ENCODE results near the gene AAR2. TPM values are rescaled to one million over a fixed set of nuclear protein-coding genes. Genes with fewer than 3 reads are reported as not detected.
A peak's percentile ranks its signal among the peaks of the same experiment; 100 is the strongest.

The AAR2 gene
- total and polyA plus RNA-seq, 9 donors = 20.5 to 28.9 (median 27.1) TPM

GRCh38 chr20:36202891-36203338, 33.4 kb upstream of the AAR2 start:
- H3K4me1 ChIP-seq (ENCODE audit: control insufficient read depth, insufficient read depth, low read length) = no peaks in the 10 kb centered on the region
- peak; percentile 64 for DNase-seq
- H3K36me3 ChIP-seq (ENCODE audit: control insufficient read depth, insufficient read depth, low read length) = peaks cover 17% of the 10 kb centered on the region
- H3K9me3 ChIP-seq (replicated peaks; ENCODE audit: control insufficient read depth, low read depth, low read length) = no peaks in the 10 kb centered on the region
- no peak overlapping the region for H3K4me3 ChIP-seq (ENCODE audit: low read length)
- no peak overlapping the region for H3K27ac ChIP-seq (ENCODE audit: low read length)
- WGBS (ENCODE audit: insufficient coverage) = 32% methylated on average over 14 of the region's 18 CpGs
- no peaks in the 10 kb centered on the region for H3K27me3 ChIP-seq (ENCODE audit: control insufficient read depth, insufficient read depth, low read length)

DNA sequence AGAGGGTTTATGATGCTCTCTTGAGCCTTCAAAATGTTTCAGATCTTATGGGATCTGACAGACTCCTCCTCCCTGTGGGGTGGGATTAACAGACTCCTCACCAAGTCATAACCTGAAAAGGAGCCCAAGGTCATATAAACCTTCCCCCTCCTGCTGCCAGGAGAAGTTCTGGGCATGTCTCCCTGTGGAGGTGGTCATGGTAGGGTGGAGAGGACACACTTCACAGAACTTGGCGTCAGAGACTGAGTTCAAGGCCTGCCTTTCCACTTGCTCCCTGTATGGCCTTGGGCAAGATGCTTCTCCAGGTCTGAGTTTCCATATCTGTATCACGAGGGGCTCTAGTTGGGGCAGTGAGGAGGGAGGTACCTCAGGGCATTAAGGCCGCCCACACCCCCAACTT, 32.4 kb upstream of the AAR2 start:
- 80% methylated on average over 1 of the region's 3 CpGs for WGBS (ENCODE audit: insufficient coverage)
- Histone ChIP-seq H3K4me1 (ENCODE audit: control insufficient read depth, insufficient read depth, low read length) (no peaks in the 10 kb centered on the region), H3K9me3 (replicated peaks; ENCODE audit: control insufficient read depth, low read depth, low read length) (no peaks in the 10 kb centered on the region), H3K27me3 (ENCODE audit: control insufficient read depth, insufficient read depth, low read length) (no peaks in the 10 kb centered on the region), H3K4me3 (ENCODE audit: low read length) (no peak overlapping the region), H3K27ac (ENCODE audit: low read length) (no peak overlapping the region), H3K36me3 (ENCODE audit: control insufficient read depth, insufficient read depth, low read length) (peaks cover 16% of the 10 kb centered on the region)
- no peak for DNase-seq

- Histone ChIP-seq H3K4me1 (ENCODE audit: control insufficient read depth, insufficient read depth, low read length) (no peaks in the 10 kb centered on the region), H3K9me3 (replicated peaks; ENCODE audit: control insufficient read depth, low read depth, low read length) (no peaks in the 10 kb centered on the region), H3K27ac (ENCODE audit: low read length) (no peak overlapping the region), H3K27me3 (ENCODE audit: control insufficient read depth, insufficient read depth, low read length) (no peaks in the 10 kb centered on the region), H3K36me3 (ENCODE audit: control insufficient read depth, insufficient read depth, low read length) (peaks cover 21% of the 10 kb centered on the region), H3K4me3 (ENCODE audit: low read length) (no peak overlapping the region)
- no peak for DNase-seq
- no CpG with 5 or more reads among the region's 3 CpGs for WGBS (ENCODE audit: insufficient coverage)
These were observed 31.3 kb upstream of the AAR2 start for GRCh38 chr20:36205026-36205425.

- Histone ChIP-seq H3K27ac (ENCODE audit: low read length) (no peak overlapping the region), H3K4me1 (ENCODE audit: control insufficient read depth, insufficient read depth, low read length) (no peaks in the 10 kb centered on the region), H3K36me3 (ENCODE audit: control insufficient read depth, insufficient read depth, low read length) (peaks cover 21% of the 10 kb centered on the region), H3K4me3 (ENCODE audit: low read length) (no peak overlapping the region), H3K9me3 (replicated peaks; ENCODE audit: control insufficient read depth, low read depth, low read length) (no peaks in the 10 kb centered on the region), H3K27me3 (ENCODE audit: control insufficient read depth, insufficient read depth, low read length) (no peaks in the 10 kb centered on the region)
- 76% methylated on average over 8 of the region's 9 CpGs for WGBS (ENCODE audit: insufficient coverage)
- no peak for DNase-seq
These were observed 30.2 kb upstream of the AAR2 start for GRCh38 chr20:36206068-36206467.

DNA sequence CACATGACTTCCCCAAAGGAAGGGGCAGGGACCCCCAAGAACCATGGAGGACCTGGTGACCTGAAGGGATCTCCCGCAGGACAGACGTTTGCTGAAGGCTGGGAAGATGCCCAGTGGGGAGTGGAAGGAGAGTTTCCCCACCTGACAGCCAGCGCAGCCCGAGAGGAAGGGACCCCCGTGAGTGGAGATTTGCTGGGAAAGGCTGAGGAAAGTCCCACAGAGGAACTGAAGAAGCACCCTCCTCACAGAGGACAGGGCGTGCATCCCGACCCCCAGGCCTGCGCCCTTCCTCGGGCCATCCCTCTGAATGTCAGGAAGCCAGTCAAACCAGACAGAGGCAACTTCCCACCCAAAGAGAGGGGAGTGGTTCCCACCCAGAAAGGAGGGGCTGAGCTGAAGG, 29.6 kb upstream of the AAR2 start:
- Histone ChIP-seq H3K36me3 (ENCODE audit: control insufficient read depth, insufficient read depth, low read length) (peaks cover 21% of the 10 kb centered on the region), H3K9me3 (replicated peaks; ENCODE audit: control insufficient read depth, low read depth, low read length) (no peaks in the 10 kb centered on the region), H3K4me1 (ENCODE audit: control insufficient read depth, insufficient read depth, low read length) (no peaks in the 10 kb centered on the region), H3K27ac (ENCODE audit: low read length) (no peak overlapping the region), H3K27me3 (ENCODE audit: control insufficient read depth, insufficient read depth, low read length) (no peaks in the 10 kb centered on the region), H3K4me3 (ENCODE audit: low read length) (no peak overlapping the region)
- DNase-seq = no peak
- 71% methylated on average over 6 of the region's 9 CpGs for WGBS (ENCODE audit: insufficient coverage)

DNA sequence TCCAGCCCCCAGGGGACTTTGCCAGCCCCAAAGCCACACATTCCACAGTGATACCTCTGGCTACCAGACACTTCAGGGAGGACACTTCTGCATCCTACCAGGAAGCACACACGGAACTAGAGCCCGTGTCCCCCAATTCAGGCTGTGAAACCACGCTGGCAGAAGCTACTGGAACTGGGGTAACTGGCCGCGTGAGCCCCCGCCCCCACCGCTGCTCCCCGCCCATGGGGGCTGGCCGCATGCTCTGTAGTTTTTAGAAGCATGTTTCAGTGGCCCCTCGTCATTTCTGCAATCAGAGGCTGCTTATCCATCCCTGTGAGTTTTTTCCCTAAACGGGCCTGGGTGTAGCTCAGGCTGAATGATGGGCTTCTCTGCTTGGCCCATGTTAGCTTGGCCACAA, 28.7 kb upstream of the AAR2 start:
- 82% methylated on average over 11 of the region's 11 CpGs for WGBS (ENCODE audit: insufficient coverage)
- H3K4me3 ChIP-seq (ENCODE audit: low read length) = no peak overlapping the region
- no peaks in the 10 kb centered on the region for H3K4me1 ChIP-seq (ENCODE audit: control insufficient read depth, insufficient read depth, low read length)
- peaks cover 24% of the 10 kb centered on the region for H3K36me3 ChIP-seq (ENCODE audit: control insufficient read depth, insufficient read depth, low read length)
- DNase-seq = no peak
- H3K9me3 ChIP-seq (replicated peaks; ENCODE audit: control insufficient read depth, low read depth, low read length) = no peaks in the 10 kb centered on the region
- H3K27me3 ChIP-seq (ENCODE audit: control insufficient read depth, insufficient read depth, low read length) = no peaks in the 10 kb centered on the region
- no peak overlapping the region for H3K27ac ChIP-seq (ENCODE audit: low read length)

DNA sequence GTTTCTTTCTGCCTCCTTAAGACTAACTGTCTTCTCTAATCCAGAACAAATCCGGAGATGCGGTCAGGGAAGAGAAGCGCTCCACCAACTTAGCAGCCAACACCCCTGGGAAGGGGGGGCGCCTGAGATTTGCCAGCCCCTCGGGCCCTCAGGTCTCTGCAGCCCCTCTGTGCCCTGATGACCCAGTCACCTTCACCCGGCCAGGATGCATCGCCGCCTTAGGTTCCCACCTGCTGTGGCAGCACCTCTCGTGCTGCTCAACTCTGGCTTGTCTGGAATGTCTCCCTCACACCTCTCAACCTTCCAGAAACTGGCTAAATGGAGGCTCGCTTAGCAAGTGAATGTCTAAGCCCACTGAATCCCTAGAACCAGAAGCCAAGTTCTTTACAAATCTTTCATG, 28.0 kb upstream of the AAR2 start:
- peaks cover 24% of the 10 kb centered on the region for H3K36me3 ChIP-seq (ENCODE audit: control insufficient read depth, insufficient read depth, low read length)
- no peak overlapping the region for H3K4me3 ChIP-seq (ENCODE audit: low read length)
- no peak for DNase-seq
- H3K27ac ChIP-seq (ENCODE audit: low read length) = no peak overlapping the region
- H3K9me3 ChIP-seq (replicated peaks; ENCODE audit: control insufficient read depth, low read depth, low read length) = no peaks in the 10 kb centered on the region
- H3K27me3 ChIP-seq (ENCODE audit: control insufficient read depth, insufficient read depth, low read length) = no peaks in the 10 kb centered on the region
- WGBS (ENCODE audit: insufficient coverage) = 71% methylated on average over 7 of the region's 10 CpGs
- no peaks in the 10 kb centered on the region for H3K4me1 ChIP-seq (ENCODE audit: control insufficient read depth, insufficient read depth, low read length)

DNA sequence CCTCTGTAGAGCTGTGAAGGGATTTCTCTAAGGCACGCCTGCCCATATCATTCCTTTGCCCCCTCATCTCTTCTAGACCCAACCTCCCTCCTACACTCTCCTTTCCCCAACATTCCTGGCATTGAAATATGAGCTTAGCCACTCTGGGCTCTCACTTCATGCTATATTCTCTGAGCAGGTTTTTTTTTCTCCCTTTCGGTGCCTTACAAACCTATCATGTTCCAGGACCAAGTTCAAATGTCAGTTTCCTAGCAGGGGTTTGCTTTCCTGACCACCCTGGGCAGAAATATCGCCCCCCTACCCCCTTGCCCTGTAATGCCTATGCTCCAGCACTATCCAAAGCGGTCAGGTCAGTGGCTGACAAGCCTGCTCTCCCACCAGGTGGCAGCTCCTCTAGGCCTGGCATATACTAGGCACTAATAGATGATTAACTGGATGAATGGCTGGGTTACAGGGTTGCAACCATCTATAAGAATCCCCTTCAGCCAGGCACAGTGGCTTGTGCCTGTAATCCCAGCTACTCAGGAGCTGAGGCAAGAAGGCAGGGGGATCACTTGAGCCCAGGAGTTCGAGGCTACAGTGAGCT, 25.7 kb upstream of the AAR2 start:
- no peak overlapping the region for H3K4me3 ChIP-seq (ENCODE audit: low read length)
- H3K27ac ChIP-seq (ENCODE audit: low read length) = no peak overlapping the region
- H3K4me1 ChIP-seq (ENCODE audit: control insufficient read depth, insufficient read depth, low read length) = no peaks in the 10 kb centered on the region
- WGBS (ENCODE audit: insufficient coverage) = 31% methylated on average over 1 of the region's 5 CpGs
- no peaks in the 10 kb centered on the region for H3K9me3 ChIP-seq (replicated peaks; ENCODE audit: control insufficient read depth, low read depth, low read length)
- H3K36me3 ChIP-seq (ENCODE audit: control insufficient read depth, insufficient read depth, low read length) = peaks cover 30% of the 10 kb centered on the region
- DNase-seq = no peak
- H3K27me3 ChIP-seq (ENCODE audit: control insufficient read depth, insufficient read depth, low read length) = no peaks in the 10 kb centered on the region

GRCh38 chr20:36213362-36213761, 22.9 kb upstream of the AAR2 start:
- Histone ChIP-seq H3K27me3 (ENCODE audit: control insufficient read depth, insufficient read depth, low read length) (no peaks in the 10 kb centered on the region), H3K9me3 (replicated peaks; ENCODE audit: control insufficient read depth, low read depth, low read length) (no peaks in the 10 kb centered on the region), H3K36me3 (ENCODE audit: control insufficient read depth, insufficient read depth, low read length) (peaks cover 19% of the 10 kb centered on the region), H3K27ac (ENCODE audit: low read length) (no peak overlapping the region), H3K4me1 (ENCODE audit: control insufficient read depth, insufficient read depth, low read length) (no peaks in the 10 kb centered on the region), H3K4me3 (ENCODE audit: low read length) (no peak overlapping the region)
- no peak for DNase-seq
- WGBS (ENCODE audit: insufficient coverage) = no CpG with 5 or more reads among the region's 2 CpGs

DNA sequence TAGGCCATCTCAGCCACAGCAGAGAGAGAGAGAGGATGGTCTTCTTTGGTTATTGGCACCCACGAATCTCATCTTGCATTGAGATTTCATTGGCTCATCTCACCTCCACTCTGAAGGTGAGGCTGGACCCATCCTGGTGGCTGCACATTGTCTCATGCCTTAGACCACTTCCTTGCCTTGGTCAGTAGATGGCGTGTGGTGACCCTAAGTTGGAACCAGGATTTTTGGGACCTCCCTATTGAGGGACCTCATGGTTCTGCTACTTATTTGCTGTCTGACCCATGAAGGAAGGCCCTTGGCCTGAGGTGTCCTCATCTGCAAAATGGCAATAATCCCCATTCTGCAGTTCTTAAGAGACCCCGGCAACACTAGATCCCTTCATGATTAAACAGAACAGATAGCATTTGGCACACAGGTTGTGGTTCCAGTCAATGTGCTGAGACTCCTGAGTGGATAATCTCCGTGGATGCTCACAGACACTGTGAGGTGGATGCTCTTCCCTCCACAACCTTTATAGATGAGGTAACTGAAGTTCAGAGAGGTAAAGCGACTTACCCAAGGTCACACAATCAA, 21.5 kb upstream of the AAR2 start:
- Histone ChIP-seq H3K27me3 (ENCODE audit: control insufficient read depth, insufficient read depth, low read length) (no peaks in the 10 kb centered on the region), H3K4me1 (ENCODE audit: control insufficient read depth, insufficient read depth, low read length) (no peaks in the 10 kb centered on the region), H3K4me3 (ENCODE audit: low read length) (no peak overlapping the region), H3K9me3 (replicated peaks; ENCODE audit: control insufficient read depth, low read depth, low read length) (no peaks in the 10 kb centered on the region), H3K27ac (ENCODE audit: low read length) (no peak overlapping the region), H3K36me3 (ENCODE audit: control insufficient read depth, insufficient read depth, low read length) (peaks cover 25% of the 10 kb centered on the region)
- WGBS (ENCODE audit: insufficient coverage) = 13% methylated on average over 1 of the region's 5 CpGs
- DNase-seq = peak; percentile 25

GRCh38 chr20:36215778-36216177, 20.5 kb upstream of the AAR2 start:
- Histone ChIP-seq H3K4me1 (ENCODE audit: control insufficient read depth, insufficient read depth, low read length) (no peaks in the 10 kb centered on the region), H3K36me3 (ENCODE audit: control insufficient read depth, insufficient read depth, low read length) (peaks cover 24% of the 10 kb centered on the region), H3K27me3 (ENCODE audit: control insufficient read depth, insufficient read depth, low read length) (no peaks in the 10 kb centered on the region), H3K27ac (ENCODE audit: low read length) (no peak overlapping the region), H3K4me3 (ENCODE audit: low read length) (no peak overlapping the region), H3K9me3 (replicated peaks; ENCODE audit: control insufficient read depth, low read depth, low read length) (no peaks in the 10 kb centered on the region)
- 91% methylated on average over 3 of the region's 4 CpGs for whole genome bisulfite sequencing (ENCODE audit: insufficient coverage)
- no peak for DNase-seq

Measured in muscle of leg (tissue), 11 donors.